PFSK-1 (cell line): Measurements from ENCODE around the gene ZNF14.

ENCODE experiments used
- FOXP2 ChIP-seq: optimal IDR thresholded peaks from 2 replicates; pipeline ENCODE3; 2011; ENCODE audit warnings: borderline replicate concordance, control low read depth, inconsistent platforms; ENCODE audit not compliant: insufficient read depth; ENCODE audit errors: extremely low read length, extremely low read depth
- POLR2AphosphoS5 ChIP-seq: IDR thresholded peaks from 2 replicates; pipeline ENCODE4 v1.6.1; 2012; ENCODE audit warnings: low read depth, mild to moderate bottlenecking, control low read depth, low read length, moderate library complexity
- REST ChIP-seq, 2 experiments: IDR thresholded peaks; 2 replicates each; pipeline versions ENCODE4 v1.6.1 to v1.8.0; 2011 to 2012; ENCODE audit warnings: low read depth in 2 of 2, low read length in 2 of 2, control low read depth in 1 of 2, inconsistent platforms in 1 of 2, mild to moderate bottlenecking in 1 of 2, moderate library complexity in 1 of 2; ENCODE audit not compliant: insufficient read depth in 1 of 2
- SIN3A ChIP-seq: IDR thresholded peaks from 2 replicates; pipeline ENCODE4 v1.6.1; 2012; ENCODE audit warnings: mild to moderate bottlenecking, low read length, moderate library complexity, borderline replicate concordance; ENCODE audit not compliant: insufficient read depth
- TAF1 ChIP-seq: IDR thresholded peaks from 2 replicates; pipeline ENCODE4 v1.6.1; 2012; ENCODE audit warnings: low read length, control low read depth, borderline replicate concordance; ENCODE audit not compliant: insufficient read depth

Gene ZNF14

GRCh38 chr19:19721896-19722295 lies 11.0 kb downstream of the ZNF14 start:
- TF ChIP-seq POLR2AphosphoS5 (no peak), TAF1 (no peak)

GRCh38 chr19:19719798-19720197 lies 13.1 kb downstream of the ZNF14 start:
- TF ChIP-seq FOXP2, result no peak
- no peak for TF ChIP-seq REST (IDR thresholded peaks at IDR 0.05; ENCODE audit: insufficient read depth in 1 of 2, low read depth in 2 of 2, low read length in 2 of 2)

GRCh38 chr19:19711934-19712828 lies 20.7 kb downstream of the ZNF14 start:
- TF ChIP-seq FOXP2, result no peak
- no peak for TF ChIP-seq TAF1
- no peak for TF ChIP-seq POLR2AphosphoS5
- no peak for TF ChIP-seq SIN3A
- no peak for TF ChIP-seq REST (IDR thresholded peaks at IDR 0.05; ENCODE audit: insufficient read depth in 1 of 2, low read depth in 2 of 2, low read length in 2 of 2)

GRCh38 chr19:19711306-19711933 lies 21.5 kb downstream of the ZNF14 start:
- TF ChIP-seq REST (IDR thresholded peaks at IDR 0.05; ENCODE audit: insufficient read depth in 1 of 2, low read depth in 2 of 2, low read length in 2 of 2), result no peak

- TF ChIP-seq TAF1, result no peak
- no peak for TF ChIP-seq FOXP2
- TF ChIP-seq POLR2AphosphoS5, result no peak
- no peak for TF ChIP-seq SIN3A
- no peak for TF ChIP-seq REST (IDR thresholded peaks at IDR 0.05; ENCODE audit: insufficient read depth in 1 of 2, low read depth in 2 of 2, low read length in 2 of 2)
These were observed 22.4 kb downstream of the ZNF14 start for GRCh38 chr19:19710506-19710905.
